SK-N-SH treated with all-trans-retinoic acid at 6 μM for 48 hours (cell line): ENCODE data around the gene ESF1.

Experiments
- ARNTL ChIP-seq: fragments of 450-650 bp; formaldehyde crosslinking; IDR thresholded peaks from 2 replicates; pipeline ENCODE4 v1.5.0; 2020; ENCODE audit warnings: low read depth, mild to moderate bottlenecking, moderate library complexity, borderline replicate concordance
- ISL1 ChIP-seq: fragments of 250-450 bp; sonication (Bioruptor Pico); IDR thresholded peaks from 2 replicates; pipeline ENCODE4 v2.1.2; 2022; ENCODE audit warnings: mild to moderate bottlenecking, moderate library complexity
- TCF4 ChIP-seq: fragments of 250-450 bp; sonication (Bioruptor Pico); IDR thresholded peaks from 2 replicates; pipeline ENCODE4 v1.8.0; 2021; ENCODE audit warnings: mild to moderate bottlenecking, moderate library complexity, borderline replicate concordance
- ZFP30 ChIP-seq: fragments of 450-650 bp; formaldehyde crosslinking; IDR thresholded peaks from 2 replicates; pipeline ENCODE4 v1.5.0; 2022; ENCODE audit warnings: mild to moderate bottlenecking, moderate library complexity
- TF ChIP-seq, protein P1 (sequence below): fragments of 250-450 bp; sonication (Bioruptor Pico); IDR thresholded peaks from 2 replicates; pipeline ENCODE4 v1.5.1; 2021; ENCODE audit warnings: mild to moderate bottlenecking, moderate library complexity
- TF ChIP-seq, protein P2 (sequence below): fragments of 250-450 bp; sonication (Bioruptor Pico); IDR thresholded peaks from 2 replicates; pipeline ENCODE4 v1.8.0; 2021; ENCODE audit warnings: low read depth, mild to moderate bottlenecking, moderate library complexity, borderline replicate concordance

DNA sequence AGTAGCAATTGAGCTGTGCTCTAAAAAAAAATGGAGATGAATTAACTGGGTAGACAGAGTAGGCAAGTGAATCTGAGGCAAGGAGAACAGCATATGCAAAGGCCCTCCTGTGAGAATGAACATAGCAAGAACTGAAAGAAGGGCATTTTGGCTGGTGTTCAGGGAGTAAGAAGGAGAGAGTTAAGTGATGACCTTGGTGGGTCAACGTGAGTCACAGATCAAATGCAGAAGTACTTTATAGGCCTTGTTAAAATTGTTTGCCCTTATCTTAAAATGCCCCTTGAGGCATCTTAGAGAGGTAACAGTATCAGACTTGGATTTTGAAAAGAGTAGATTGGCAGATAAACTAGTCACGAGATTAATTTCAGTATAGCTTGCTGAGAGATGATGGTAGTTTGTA, 24.7 kb upstream of the ESF1 start:
- TF ChIP-seq ARNTL (CRISPR knock-in tag) = no peak
- TF ChIP-seq ZFP30 (CRISPR knock-in tag) = no peak
- no peak for TF ChIP-seq TCF4
- no peak for TF ChIP-seq ISL1
- TF ChIP-seq, protein P1, sequence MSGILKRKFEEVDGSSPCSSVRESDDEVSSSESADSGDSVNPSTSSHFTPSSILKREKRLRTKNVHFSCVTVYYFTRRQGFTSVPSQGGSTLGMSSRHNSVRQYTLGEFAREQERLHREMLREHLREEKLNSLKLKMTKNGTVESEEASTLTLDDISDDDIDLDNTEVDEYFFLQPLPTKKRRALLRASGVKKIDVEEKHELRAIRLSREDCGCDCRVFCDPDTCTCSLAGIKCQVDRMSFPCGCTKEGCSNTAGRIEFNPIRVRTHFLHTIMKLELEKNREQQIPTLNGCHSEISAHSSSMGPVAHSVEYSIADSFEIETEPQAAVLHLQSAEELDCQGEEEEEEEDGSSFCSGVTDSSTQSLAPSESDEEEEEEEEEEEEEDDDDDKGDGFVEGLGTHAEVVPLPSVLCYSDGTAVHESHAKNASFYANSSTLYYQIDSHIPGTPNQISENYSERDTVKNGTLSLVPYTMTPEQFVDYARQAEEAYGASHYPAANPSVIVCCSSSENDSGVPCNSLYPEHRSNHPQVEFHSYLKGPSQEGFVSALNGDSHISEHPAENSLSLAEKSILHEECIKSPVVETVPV = no peak
- TF ChIP-seq, protein P2, sequence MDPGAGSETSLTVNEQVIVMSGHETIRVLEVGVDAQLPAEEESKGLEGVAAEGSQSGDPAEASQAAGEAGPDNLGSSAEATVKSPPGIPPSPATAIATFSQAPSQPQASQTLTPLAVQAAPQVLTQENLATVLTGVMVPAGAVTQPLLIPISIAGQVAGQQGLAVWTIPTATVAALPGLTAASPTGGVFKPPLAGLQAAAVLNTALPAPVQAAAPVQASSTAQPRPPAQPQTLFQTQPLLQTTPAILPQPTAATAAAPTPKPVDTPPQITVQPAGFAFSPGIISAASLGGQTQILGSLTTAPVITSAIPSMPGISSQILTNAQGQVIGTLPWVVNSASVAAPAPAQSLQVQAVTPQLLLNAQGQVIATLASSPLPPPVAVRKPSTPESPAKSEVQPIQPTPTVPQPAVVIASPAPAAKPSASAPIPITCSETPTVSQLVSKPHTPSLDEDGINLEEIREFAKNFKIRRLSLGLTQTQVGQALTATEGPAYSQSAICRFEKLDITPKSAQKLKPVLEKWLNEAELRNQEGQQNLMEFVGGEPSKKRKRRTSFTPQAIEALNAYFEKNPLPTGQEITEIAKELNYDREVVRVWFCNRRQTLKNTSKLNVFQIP (CRISPR knock-in tag) = no peak
